Measurements from ENCODE around the gene TRABD2A.

Gene TRABD2A

GRCh38 chr2:84849271-84849952, 31.5 kb downstream of the TRABD2A start:
- in situ Hi-C loops (cut with HindIII; ENCODE audit: low pct_unique_long_range_greater_than_20kb, low sequenced_read_pairs): no loop called here
- no peak for TF ChIP-seq JUND (IDR thresholded peaks at IDR 0.05; ENCODE audit: low read depth)
- peak in 1 of 2 experiments; percentile 7 for DNase-seq (ENCODE audit: low read depth in 1 of 2, low spot score in 1 of 2)

GRCh38 chr2:84847326-84848050, 33.4 kb downstream of the TRABD2A start:
- no peak for TF ChIP-seq JUND (IDR thresholded peaks at IDR 0.05; ENCODE audit: low read depth)
- in situ Hi-C loops (cut with HindIII; ENCODE audit: low pct_unique_long_range_greater_than_20kb, low sequenced_read_pairs): no loop called here
- no peak for DNase-seq (ENCODE audit: low read depth in 1 of 2, low spot score in 1 of 2)

- no peak for DNase-seq (ENCODE audit: low read depth in 1 of 2, low spot score in 1 of 2)
- in situ Hi-C loops (cut with HindIII; ENCODE audit: low pct_unique_long_range_greater_than_20kb, low sequenced_read_pairs): no loop called here
- TF ChIP-seq JUND (IDR thresholded peaks at IDR 0.05; ENCODE audit: low read depth): no peak
These were observed 34.1 kb downstream of the TRABD2A start for GRCh38 chr2:84846741-84847142.

DNA sequence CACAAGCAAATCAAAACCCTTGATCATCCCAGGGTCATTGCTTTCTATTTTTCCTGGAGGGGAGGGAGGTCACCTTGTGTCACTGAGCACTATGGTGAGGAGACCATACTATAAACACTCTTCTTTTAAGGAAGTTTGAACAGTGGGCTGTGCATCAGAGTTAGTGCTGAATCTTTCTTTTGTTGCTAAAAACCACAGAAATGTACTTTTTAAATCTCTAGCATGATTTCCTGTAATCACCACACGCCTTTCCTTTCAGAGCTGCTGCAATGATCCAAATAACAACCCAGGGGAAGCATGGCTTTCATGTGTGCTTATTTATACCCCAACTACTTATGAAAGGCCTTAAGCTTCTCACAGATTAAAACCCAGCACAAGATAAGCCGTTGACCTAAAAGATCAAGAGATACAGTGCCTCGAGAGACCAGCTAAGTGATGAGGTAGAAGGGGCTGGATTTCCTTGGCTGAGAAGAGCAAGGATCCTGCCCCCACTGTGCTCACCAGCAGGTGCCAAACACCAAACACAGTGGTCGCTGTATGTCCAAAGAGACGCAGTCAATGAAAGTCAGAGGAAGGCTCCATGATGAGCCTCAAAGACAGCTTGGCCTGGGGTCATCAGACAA, 34.7 kb downstream of the TRABD2A start:
- no peak for TF ChIP-seq JUND (IDR thresholded peaks at IDR 0.05; ENCODE audit: low read depth)
- DNase-seq (ENCODE audit: low read depth in 1 of 2, low spot score in 1 of 2): no peak
- in situ Hi-C loops (cut with HindIII; ENCODE audit: low pct_unique_long_range_greater_than_20kb, low sequenced_read_pairs): no loop called here

DNA sequence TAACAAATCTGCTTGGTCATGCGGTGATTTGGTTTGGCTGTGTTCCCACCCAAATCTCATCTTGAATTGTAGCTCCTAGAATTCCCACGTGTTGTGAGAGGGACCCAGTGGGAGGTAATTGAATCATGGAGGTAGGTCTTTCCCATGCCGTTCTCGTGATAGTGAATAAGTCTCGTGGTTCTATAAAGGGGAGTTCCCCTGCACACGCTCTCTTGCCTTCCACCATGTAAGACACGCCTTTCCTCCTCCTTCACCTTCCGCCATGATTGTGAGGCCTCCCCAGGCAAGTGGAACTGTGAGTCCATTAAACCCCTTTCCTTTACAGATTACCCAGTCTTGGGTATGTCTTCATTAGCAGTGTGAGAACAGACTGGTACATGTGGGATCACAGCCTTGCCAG, 36.7 kb downstream of the TRABD2A start:
- DNase-seq (ENCODE audit: low read depth in 1 of 2, low spot score in 1 of 2): no peak
- in situ Hi-C loops (cut with HindIII; ENCODE audit: low pct_unique_long_range_greater_than_20kb, low sequenced_read_pairs): no loop called here
- no peak for TF ChIP-seq JUND (IDR thresholded peaks at IDR 0.05; ENCODE audit: low read depth)

- in situ Hi-C loops (cut with HindIII; ENCODE audit: low pct_unique_long_range_greater_than_20kb, low sequenced_read_pairs): no loop called here
- TF ChIP-seq JUND (IDR thresholded peaks at IDR 0.05; ENCODE audit: low read depth): no peak
- DNase-seq (ENCODE audit: low read depth in 1 of 2, low spot score in 1 of 2): no peak
These were observed 39.3 kb downstream of the TRABD2A start for GRCh38 chr2:84841577-84841976.

DNA sequence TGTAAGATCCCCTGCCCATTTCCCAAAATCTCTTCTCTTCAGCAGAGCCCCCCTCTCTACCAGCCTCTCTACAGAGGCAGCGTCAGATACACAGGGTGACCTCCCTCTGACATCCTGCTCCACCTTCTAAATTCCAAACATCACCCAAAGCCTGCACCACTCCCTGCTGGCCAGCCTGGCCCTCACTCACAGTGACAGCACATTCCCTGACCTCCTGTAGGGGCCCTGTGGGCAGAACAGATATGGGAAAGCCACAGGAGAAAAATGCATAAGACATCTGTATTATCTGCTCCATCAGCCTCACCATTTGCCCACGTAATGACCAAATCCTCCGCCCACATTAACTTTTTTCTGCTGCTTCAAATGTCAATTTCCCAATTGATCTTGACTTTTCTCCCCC, 40.6 kb downstream of the TRABD2A start:
- TF ChIP-seq JUND (IDR thresholded peaks at IDR 0.05; ENCODE audit: low read depth): no peak
- in situ Hi-C loops (cut with HindIII; ENCODE audit: low pct_unique_long_range_greater_than_20kb, low sequenced_read_pairs): no loop called here
- DNase-seq (ENCODE audit: low read depth in 1 of 2, low spot score in 1 of 2): no peak

DNA sequence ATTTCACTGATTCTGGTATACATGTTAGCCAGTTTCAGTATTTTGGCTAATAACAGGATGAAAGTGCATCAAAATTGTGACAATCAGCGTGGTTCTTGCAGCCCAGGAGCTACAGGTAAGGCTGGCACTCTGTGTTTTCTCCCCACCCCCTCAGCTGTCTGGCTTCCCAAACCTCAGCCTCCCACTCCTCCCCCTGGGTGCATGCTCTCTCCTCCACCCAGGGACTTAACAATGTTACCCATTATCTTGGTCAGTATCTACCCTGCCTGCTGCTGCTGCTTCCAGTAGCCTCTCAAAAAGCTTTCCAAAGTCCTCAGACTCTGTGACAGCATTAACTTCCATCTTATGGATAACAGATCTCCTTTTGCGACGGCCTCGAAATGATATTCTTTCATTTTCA, 41.0 kb downstream of the TRABD2A start:
- DNase-seq (ENCODE audit: low read depth in 1 of 2, low spot score in 1 of 2): no peak
- in situ Hi-C loops (cut with HindIII; ENCODE audit: low pct_unique_long_range_greater_than_20kb, low sequenced_read_pairs): no loop called here
- no peak for TF ChIP-seq JUND (IDR thresholded peaks at IDR 0.05; ENCODE audit: low read depth)

- no peak for TF ChIP-seq JUND (IDR thresholded peaks at IDR 0.05; ENCODE audit: low read depth)
- no peak for DNase-seq (ENCODE audit: low read depth in 1 of 2, low spot score in 1 of 2)
- in situ Hi-C loops (cut with HindIII; ENCODE audit: low pct_unique_long_range_greater_than_20kb, low sequenced_read_pairs): no loop called here
These were observed 42.3 kb downstream of the TRABD2A start for GRCh38 chr2:84838434-84839145.

DNA sequence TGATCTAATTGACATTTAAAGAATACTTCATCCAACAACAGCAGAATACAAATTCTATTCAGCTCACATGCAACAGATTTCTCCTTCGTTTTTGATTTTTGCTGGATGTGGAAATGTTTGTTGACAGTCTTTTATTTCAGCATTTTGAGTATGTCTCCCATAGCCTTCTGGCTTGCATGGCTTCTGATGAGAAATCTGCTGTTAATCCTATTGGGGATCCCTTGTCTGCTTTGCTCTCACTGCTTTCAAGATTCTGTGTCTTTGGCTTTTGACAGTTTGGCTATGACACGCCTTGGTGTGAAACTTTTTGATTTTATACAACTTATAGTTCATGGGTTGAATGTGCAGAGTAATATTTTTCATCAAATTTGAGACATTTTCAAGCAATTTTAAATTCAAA, 44.7 kb downstream of the TRABD2A start:
- in situ Hi-C loops (cut with HindIII; ENCODE audit: low pct_unique_long_range_greater_than_20kb, low sequenced_read_pairs): no loop called here
- DNase-seq (ENCODE audit: low read depth in 1 of 2, low spot score in 1 of 2): no peak
- TF ChIP-seq JUND (IDR thresholded peaks at IDR 0.05; ENCODE audit: low read depth): no peak

DNA sequence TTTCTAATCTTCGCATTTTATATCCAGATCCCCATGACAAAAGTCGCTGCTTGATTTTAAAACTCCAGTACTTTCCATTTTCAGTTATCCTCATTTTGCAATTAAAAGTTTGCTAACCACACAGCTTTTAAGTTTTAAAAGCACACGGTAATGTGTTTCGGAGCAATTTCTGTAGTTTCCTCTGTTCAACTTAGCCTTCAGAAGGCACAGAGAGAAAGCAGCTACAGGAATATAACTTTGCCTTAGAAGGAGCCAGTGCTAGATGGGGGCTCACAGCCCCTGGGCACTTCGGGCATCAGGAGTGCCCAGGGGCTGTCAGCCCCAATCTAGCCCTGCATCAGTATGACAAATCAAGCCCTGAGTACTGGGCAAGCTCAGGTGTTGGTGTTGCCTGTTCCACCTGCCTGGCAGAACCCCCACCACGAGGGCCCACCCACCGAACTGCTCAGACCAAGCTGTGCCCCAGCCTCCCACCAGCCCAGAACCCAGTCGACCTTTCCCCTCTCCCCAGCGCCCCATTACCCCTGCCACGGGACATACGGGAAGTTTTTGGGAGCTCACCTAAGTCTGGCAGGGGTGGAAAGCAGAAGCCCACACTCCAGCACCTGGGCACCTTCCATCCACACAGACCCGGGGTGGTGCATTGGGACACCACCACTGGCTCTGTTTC, 47.3 kb downstream of the TRABD2A start:
- DNase-seq (ENCODE audit: low read depth in 1 of 2, low spot score in 1 of 2): no peak
- no peak for TF ChIP-seq JUND (IDR thresholded peaks at IDR 0.05; ENCODE audit: low read depth)
- in situ Hi-C loops (cut with HindIII; ENCODE audit: low pct_unique_long_range_greater_than_20kb, low sequenced_read_pairs): no loop called here

DNA sequence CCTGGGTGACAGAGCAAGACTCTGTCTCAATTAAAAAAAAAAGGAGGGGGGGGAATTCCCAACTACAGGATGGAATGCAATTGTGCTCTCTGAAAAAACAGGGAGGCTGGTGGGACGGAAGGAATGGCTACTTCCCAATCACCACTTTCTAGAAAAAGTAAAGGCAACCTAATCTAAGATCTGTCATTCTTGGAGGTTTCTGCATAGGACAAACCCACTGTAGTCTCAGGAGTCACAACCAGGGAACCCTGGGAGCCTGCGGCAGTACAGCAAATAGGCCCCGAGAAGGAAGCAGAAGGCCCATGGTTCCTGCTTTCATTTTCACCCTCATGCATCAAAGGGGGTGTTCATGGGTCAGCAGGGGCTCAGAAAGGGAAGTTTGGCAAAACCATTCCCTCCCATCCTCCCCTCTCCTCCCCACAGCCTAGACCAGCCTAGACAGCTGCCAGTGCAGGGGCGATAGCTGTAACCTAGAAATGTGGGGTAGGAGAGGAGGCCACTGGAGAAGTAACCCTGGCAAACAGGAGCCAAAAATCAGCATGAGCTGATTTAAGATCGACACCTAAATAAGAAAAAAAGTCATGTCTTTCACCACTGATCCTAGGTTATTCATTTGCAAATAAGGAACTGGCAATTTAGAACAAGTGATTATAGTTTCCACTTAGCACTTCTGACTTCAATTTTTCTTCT, 48.0 kb downstream of the TRABD2A start:
- no peak for DNase-seq (ENCODE audit: low read depth in 1 of 2, low spot score in 1 of 2)

More for the DNA sequence above, 48.0 kb downstream of the TRABD2A start:
- TF ChIP-seq JUND (IDR thresholded peaks at IDR 0.05; ENCODE audit: low read depth): no peak
- in situ Hi-C loops (cut with HindIII; ENCODE audit: low pct_unique_long_range_greater_than_20kb, low sequenced_read_pairs): no loop called here
